H1 (cell line): ENCODE data around the gene CRKL. TPM values are rescaled to one million over a fixed set of nuclear protein-coding genes. Genes with fewer than 3 reads are reported as not detected.

Source experiments
- CTCF ChIA-PET: fragments of 300-600 bp; sonication (Branson Sonifier 250); formaldehyde crosslinking; loops from one replicate; lab custom pipeline; 2021; ENCODE audit not compliant: partially characterized antibody; lab: Charles Lee
- POLR2A ChIA-PET: fragments of 300-600 bp; sonication (Branson Sonifier 250); formaldehyde crosslinking; loops from one replicate; lab custom pipeline; 2021; ENCODE audit warnings: inconsistent platforms; ENCODE audit not compliant: partially characterized antibody; lab: Charles Lee
- DNase-seq, 2 experiments: peaks; one replicate each; pipeline versions ENCODE4 v3.0.0 to v3.0.0-alpha.2; 2010 to 2022; ENCODE audit warnings: low spot score in 2 of 2, low read depth in 1 of 2, mixed read lengths in 1 of 2
- FAIRE-seq: peaks from 2 replicates; lab custom pipeline; 2011; peaks lifted over from hg19 to GRCh38; lab: Jason Lieb, UNC
- H2AFZ ChIP-seq: 2 replicates; pipeline ENCODE4 v1.8.1; 2012; ENCODE audit warnings: low read length, inconsistent platforms
- H2AK5ac ChIP-seq: 2 replicates; pipeline ENCODE4 v1.6.1; 2013; ENCODE audit warnings: low read depth, low read length
- H2BK120ac ChIP-seq: replicated peaks from 2 replicates; pipeline ENCODE3; 2013; ENCODE audit warnings: low read depth, low read length, inconsistent platforms
- H2BK12ac ChIP-seq: 2 replicates; pipeline ENCODE4 v1.6.1; 2013; ENCODE audit warnings: low read depth, low read length
- H2BK15ac ChIP-seq: 2 replicates; pipeline ENCODE4 v1.6.1; 2013; ENCODE audit warnings: low read length
- H2BK20ac ChIP-seq: 2 replicates; pipeline ENCODE4 v1.6.1; 2013; ENCODE audit warnings: low read length
- H2BK5ac ChIP-seq: 2 replicates; pipeline ENCODE4 v1.6.1; 2013; ENCODE audit warnings: low read depth, low read length
- H3K14ac ChIP-seq: 2 replicates; pipeline ENCODE4 v1.6.1; 2013; ENCODE audit warnings: inconsistent platforms; ENCODE audit not compliant: insufficient read length
- H3K18ac ChIP-seq: 2 replicates; pipeline ENCODE4 v1.6.1; 2013; ENCODE audit warnings: low read length; ENCODE audit errors: extremely low read depth
- H3K23ac ChIP-seq: 2 replicates; pipeline ENCODE4 v1.6.1; 2013; ENCODE audit warnings: inconsistent platforms; ENCODE audit not compliant: insufficient read length
- H3K23me2 ChIP-seq: 2 replicates; pipeline ENCODE4 v1.6.1; 2013; ENCODE audit warnings: low read depth, low read length
- H3K27ac ChIP-seq: 2 replicates; pipeline ENCODE4 v1.6.1; 2011; ENCODE audit warnings: low read depth, low read length, inconsistent platforms
- H3K27me3 ChIP-seq, 4 experiments: replicated peaks in 1 of 4; 1 replicate in 1 of 4; 2 replicates in 3 of 4; pipeline versions ENCODE4 v1.6.1 to v1.8.1; 2011 to 2013; ENCODE audit warnings: low read length in 3 of 4, mild to moderate bottlenecking in 3 of 4, inconsistent platforms in 2 of 4, mixed read lengths in 2 of 4, moderate library complexity in 1 of 4; ENCODE audit not compliant: control insufficient read depth in 3 of 4, insufficient read depth in 3 of 4; ENCODE audit errors: extremely low read depth in 1 of 4
- H3K36me3 ChIP-seq, 4 experiments: 2 replicates each; pipeline versions ENCODE4 v1.6.1 to v1.8.1; 2011 to 2013; ENCODE audit warnings: mild to moderate bottlenecking in 4 of 4, low read length in 3 of 4, moderate library complexity in 2 of 4, control low read depth in 1 of 4, inconsistent platforms in 1 of 4; ENCODE audit not compliant: insufficient read depth in 4 of 4, control insufficient read depth in 2 of 4
- H3K4ac ChIP-seq: replicated peaks from 2 replicates; pipeline ENCODE3; 2013; ENCODE audit warnings: low read length, low read depth, mixed read lengths, inconsistent platforms; ENCODE audit not compliant: insufficient read length
- H3K4me1 ChIP-seq, 4 experiments: replicated peaks in 1 of 4; 1 replicate in 1 of 4; 2 replicates in 3 of 4; pipeline versions ENCODE4 v1.6.1 to v1.8.1; 2011 to 2013; ENCODE audit warnings: low read length in 3 of 4, inconsistent platforms in 2 of 4, mixed read lengths in 1 of 4; ENCODE audit not compliant: insufficient read depth in 4 of 4, control insufficient read depth in 3 of 4
- H3K4me2 ChIP-seq, 2 experiments: 2 replicates each; pipeline versions ENCODE4 v1.6.1 to v1.8.1; 2011 to 2013; ENCODE audit warnings: low read depth in 2 of 2, low read length in 2 of 2, control low read depth in 1 of 2, inconsistent platforms in 1 of 2, mild to moderate bottlenecking in 1 of 2; ENCODE audit not compliant: insufficient read depth in 1 of 2
- H3K4me3 ChIP-seq, 4 experiments: fragments of 200-600, 300-600 bp in 1 of 4; sonication (generic), shearing (Covaris generic), sonication (Bioruptor Twin) in 1 of 4; 2 replicates each; pipeline versions ENCODE4 v1.5.1 to v1.8.1; 2011 to 2016; ENCODE audit warnings: low read length in 4 of 4, low read depth in 3 of 4, control low read depth in 2 of 4, inconsistent platforms in 2 of 4, mild to moderate bottlenecking in 2 of 4, mixed read lengths in 1 of 4, moderate library complexity in 1 of 4; ENCODE audit not compliant: insufficient read depth in 2 of 4; ENCODE audit errors: extremely low read depth in 1 of 4
- H3K56ac ChIP-seq: replicated peaks from 2 replicates; pipeline ENCODE3; 2013; ENCODE audit warnings: low read depth, mild to moderate bottlenecking, mixed read lengths, low read length, inconsistent platforms; ENCODE audit not compliant: insufficient read length
- H3K79me1 ChIP-seq: 2 replicates; pipeline ENCODE4 v1.6.1; 2013; ENCODE audit warnings: low read depth, low read length, control low read depth
- H3K79me2 ChIP-seq, 2 experiments: 2 replicates each; pipeline versions ENCODE4 v1.6.1 to v1.8.1; 2012 to 2013; ENCODE audit warnings: low read length in 2 of 2, mild to moderate bottlenecking in 2 of 2, inconsistent platforms in 1 of 2; ENCODE audit not compliant: insufficient read depth in 2 of 2, control insufficient read depth in 1 of 2
- H3K9ac ChIP-seq, 4 experiments: replicated peaks in 1 of 4; 1 replicate in 1 of 4; 2 replicates in 3 of 4; pipeline versions ENCODE4 v1.6.1 to v1.8.1; 2011 to 2013; ENCODE audit warnings: low read depth in 3 of 4, low read length in 3 of 4, control low read depth in 2 of 4, mild to moderate bottlenecking in 2 of 4, moderate library complexity in 2 of 4, inconsistent platforms in 1 of 4; ENCODE audit errors: extremely low read depth in 1 of 4
- H3K9me3 ChIP-seq, 2 experiments: 2 replicates each; pipeline versions ENCODE4 v1.6.1 to v1.8.1; 2012 to 2013; ENCODE audit warnings: mild to moderate bottlenecking in 2 of 2, moderate library complexity in 2 of 2, control low read depth in 1 of 2, inconsistent platforms in 1 of 2, low read depth in 1 of 2, low read length in 1 of 2, mixed read lengths in 1 of 2; ENCODE audit not compliant: insufficient read depth in 2 of 2
- H4K20me1 ChIP-seq, 2 experiments: replicated peaks in 1 of 2; 2 replicates each; pipeline versions ENCODE3 to v1.8.1; 2011 to 2013; ENCODE audit warnings: inconsistent platforms in 2 of 2, low read length in 2 of 2, mild to moderate bottlenecking in 1 of 2; ENCODE audit not compliant: insufficient read depth in 2 of 2, control insufficient read depth in 1 of 2
- H4K5ac ChIP-seq: 2 replicates; pipeline ENCODE4 v1.6.1; 2013; ENCODE audit warnings: low read length, low read depth, mixed read lengths, inconsistent platforms; ENCODE audit not compliant: insufficient read length
- H4K8ac ChIP-seq: 2 replicates; pipeline ENCODE4 v1.8.0; 2013; ENCODE audit warnings: mild to moderate bottlenecking, moderate library complexity, low read length, inconsistent platforms; ENCODE audit not compliant: insufficient read depth; ENCODE audit errors: extremely low read depth
- H4K91ac ChIP-seq: replicated peaks from 2 replicates; pipeline ENCODE3; 2013; ENCODE audit warnings: low read length, mixed read lengths, inconsistent platforms; ENCODE audit not compliant: insufficient read length
- FOSL1 ChIP-seq: IDR thresholded peaks from 2 replicates; pipeline ENCODE4 v1.6.1; 2011; ENCODE audit warnings: mild to moderate bottlenecking, low read depth, low read length, moderate library complexity; ENCODE audit not compliant: insufficient read depth
- HDAC6 ChIP-seq: IDR thresholded peaks from one replicate; pipeline ENCODE4 v1.7.1; 2012; ENCODE audit warnings: low read depth, mild to moderate bottlenecking, inconsistent platforms, low read length, moderate library complexity
- KDM4A ChIP-seq: IDR thresholded peaks from one replicate; pipeline ENCODE4 v1.7.1; 2012; ENCODE audit warnings: low read depth, mild to moderate bottlenecking, moderate library complexity, low read length, inconsistent platforms; ENCODE audit not compliant: severe bottlenecking
- NANOG ChIP-seq: IDR thresholded peaks from 2 replicates; pipeline ENCODE4 v1.6.1; 2011; ENCODE audit warnings: low read length, low read depth, mild to moderate bottlenecking, inconsistent platforms; ENCODE audit not compliant: insufficient read depth, poor library complexity, severe bottlenecking
- POLR2A ChIP-seq, 2 experiments: IDR thresholded peaks; 1 replicate in 1 of 2; 2 replicates in 1 of 2; pipeline ENCODE4 v1.6.1; 2011; ENCODE audit warnings: low read depth in 2 of 2, low read length in 2 of 2, mild to moderate bottlenecking in 2 of 2; ENCODE audit errors: control extremely low read depth in 1 of 2
- SIRT6 ChIP-seq: IDR thresholded peaks from one replicate; pipeline ENCODE4 v1.7.1; 2012; ENCODE audit warnings: low read length, inconsistent platforms
- SUZ12 ChIP-seq: fragments of 200-600 bp; sonication (generic); IDR thresholded peaks from 2 replicates; pipeline ENCODE4 v1.6.1; 2012; ENCODE audit warnings: mild to moderate bottlenecking, inconsistent platforms, low read length, moderate library complexity, mixed read lengths
- TAF7 ChIP-seq: optimal IDR thresholded peaks from 2 replicates; pipeline ENCODE3; 2011; ENCODE audit warnings: low read depth, mild to moderate bottlenecking, inconsistent platforms, low read length, moderate library complexity, borderline replicate concordance
- TBP ChIP-seq: IDR thresholded peaks from 2 replicates; pipeline ENCODE4 v1.6.1; 2011; ENCODE audit warnings: low read depth, low read length, improper control_type of control experiment
- TCF12 ChIP-seq: IDR thresholded peaks from 2 replicates; pipeline ENCODE4 v1.6.1; 2011; ENCODE audit warnings: low read depth, mild to moderate bottlenecking, low read length
- YY1 ChIP-seq: IDR thresholded peaks from 2 replicates; pipeline ENCODE4 v1.6.1; 2011; ENCODE audit warnings: low read depth, mild to moderate bottlenecking, low read length
- WGBS, 2 experiments: shearing (Covaris generic) in 1 of 2; methylation state at CpG; one replicate each; pipeline versions ENCODE4 v1.1.6 to v1.1.7; 2013 to 2015; ENCODE audit warnings: low lambda C conversion rate in 2 of 2, mixed read lengths in 2 of 2, inconsistent platforms in 1 of 2, low coverage in 1 of 2, missing lambda C conversion rate in 1 of 2; ENCODE audit not compliant: insufficient replicate concordance in 2 of 2, insufficient coverage in 1 of 2, insufficient read length in 1 of 2; ENCODE audit errors: extremely low coverage in 1 of 2, missing lambda C conversion rate in 1 of 2; 5-methylcytosine and 5-hydroxymethylcytosine counted together
- polyA plus RNA-seq, 7 experiments: library from polyadenylated mRNA; depleted of rRNA in 3 of 7; stranded (reverse) in 5 of 7; unstranded in 2 of 7; fragments of >200 nt in 5 of 7; fragments of 200-250 nt in 2 of 7; gene quantifications; 1 replicate in 5 of 7; 2 replicates in 1 of 7; 4 replicates in 1 of 7; pipeline versions ENCODE4 v1.2.1 to v1.2.3, GENCODE V29; 2011 to 2013; ENCODE audit warnings: missing spikeins in 2 of 7, mixed read lengths in 2 of 7
- total RNA-seq: library from RNA; stranded (reverse); fragmentation: NEBNext Ultra II Directional; extraction: Animal tissue kit (Norgen Biotek cat#: 25700); gene quantifications from 2 replicates; pipeline ENCODE4 v1.2.1, GENCODE V29; 2021

CRKL gene
- total and polyA plus RNA-seq, 2 of the 8 experiments (the other 6 are each of a cell fraction or from before 2014, with no cell fraction given), result 34.5 to 94.5 TPM

DNA sequence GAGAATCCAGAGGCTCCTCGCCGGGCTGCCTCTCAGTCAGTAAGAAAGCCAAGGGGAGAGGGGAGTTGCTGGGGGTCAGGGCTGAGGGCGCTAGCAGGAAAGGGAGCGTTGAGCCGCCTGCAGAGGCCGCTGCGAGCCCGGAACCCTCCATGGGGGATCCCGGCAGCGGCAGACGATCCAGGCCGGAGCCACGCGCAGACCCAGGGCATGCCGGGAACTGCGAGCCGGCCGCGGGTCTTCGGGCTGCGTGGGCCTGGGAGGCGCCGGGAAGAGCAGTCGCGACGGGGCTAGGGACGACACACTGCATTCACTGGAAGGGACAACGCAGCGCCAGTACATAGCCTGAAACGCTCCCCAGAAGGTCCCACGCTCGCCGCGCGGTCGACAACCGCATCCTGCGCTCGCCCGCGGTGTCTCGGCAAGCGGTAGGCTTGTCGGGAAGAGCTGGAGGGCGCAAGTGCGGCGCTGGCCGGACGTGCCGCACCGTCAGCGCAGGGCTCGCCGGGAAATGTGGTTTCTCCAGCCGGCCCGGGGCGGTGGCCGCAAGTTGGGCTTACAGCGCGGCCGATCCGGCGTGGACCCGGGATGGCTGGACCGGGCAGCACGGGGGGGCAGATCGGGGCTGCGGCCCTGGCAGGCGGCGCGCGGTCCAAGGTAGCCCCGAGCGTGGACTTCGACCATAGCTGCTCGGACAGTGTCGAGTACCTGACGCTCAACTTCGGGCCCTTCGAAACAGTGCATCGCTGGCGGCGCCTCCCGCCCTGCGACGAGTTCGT lies 64.8 kb downstream of the CRKL start, which contains the start of gene LZTR1:
Gene LZTR1, plus strand, starts transcription at position 511 of the 776 bp plus-strand sequence. Its CDS starts 75 bp downstream, at position 586.
- FAIRE-seq, result no peak
- peak within 1 kb of the TSS; percentile 98 for H4K5ac ChIP-seq
- TF ChIP-seq TBP (peak; percentile 69; the same call in 1 of the 2 replicates), KDM4A (peak; percentile 92), POLR2A (IDR thresholded peaks at IDR 0.05; ENCODE audit: control extremely low read depth in 1 of 2, low read depth in 2 of 2, low read length in 2 of 2) (peak in 1 of 2 experiments; percentile 96; a peak in 2 of 3 replicates), YY1 (0 out of 2 replicates have a peak, but pooled peaks have one; percentile 4), TAF7 (no peak), TCF12 (no peak), SUZ12 (peak; percentile 47; the same call in 1 of the 2 replicates), SIRT6 (no peak), FOSL1 (no peak), NANOG (peak; percentile 20), HDAC6 (no peak)

More for the DNA sequence above, 64.8 kb downstream of the CRKL start, which contains the start of gene LZTR1:
- H2BK15ac ChIP-seq, result peak within 1 kb of the TSS; percentile 14; the same call in 1 of the 2 replicates
- H3K23me2 ChIP-seq, result peaks cover 8% of the 10 kb centered on the region
- H2BK20ac ChIP-seq, result no peak within 1 kb of the TSS
- H3K4me2 ChIP-seq, result peak within 1 kb of the TSS; percentile 50 to 92
- peak within 1 kb of the TSS; percentile 78 for H2AFZ ChIP-seq
- peaks cover 0 to 14% (median 7%) of the 10 kb centered on the region in 4 experiments; a peak in 5 of 7 replicates for H3K27me3 ChIP-seq
- no peaks in the 10 kb centered on the region for H3K79me2 ChIP-seq
- 0 out of 2 replicates have a peak within 1 kb of the TSS, but pooled peaks have one; percentile 10 for H2AK5ac ChIP-seq
- peak within 1 kb of the TSS; percentile 90 for H3K27ac ChIP-seq
- no peak within 1 kb of the TSS for H3K14ac ChIP-seq
- peak within 1 kb of the TSS; percentile 92 for H2BK120ac ChIP-seq
- DNase-seq, result peak in 1 of 2 experiments; percentile 86
- ChIA-PET CTCF (interaction anchor here (0.6 to 1.9 kb wide), 16 partner anchors 9 to 177 kb away, joined by 3 to 10 read pairs (median 4); partner anchors contain the start of genes AIFM3, P2RX6 and THAP7), POLR2A (interaction anchor here (0.9 to 4.6 kb wide), 14 partner anchors 8 to 63 kb away, joined by 3 to 45 read pairs (median 5); partner anchors contain the start of gene THAP7)
- H3K9me3 ChIP-seq, result peaks cover 11 to 17% of the 10 kb centered on the region in 2 experiments
- peak within 1 kb of the TSS; percentile 99 for H4K91ac ChIP-seq
- peak within 1 kb of the TSS; percentile 71 for H3K56ac ChIP-seq
- H3K4ac ChIP-seq, result peak within 1 kb of the TSS; percentile 83
- peaks cover 0 to 3% of the 10 kb centered on the region in 2 experiments for H4K20me1 ChIP-seq
- peak within 1 kb of the TSS; percentile 95 for H3K18ac ChIP-seq
- peak within 1 kb of the TSS; percentile 97; the same call in 1 of the 2 replicates for H2BK5ac ChIP-seq
- no peak within 1 kb of the TSS for H2BK12ac ChIP-seq
- peaks cover 5 to 25% (median 8%) of the 10 kb centered on the region in 4 experiments; a peak in 6 of 7 replicates for H3K4me1 ChIP-seq
- peak within 1 kb of the TSS; percentile 61 to 85 (median 79) for H3K9ac ChIP-seq
- H4K8ac ChIP-seq, result peak within 1 kb of the TSS; percentile 99
- WGBS, 2 experiments, result 2% methylated on average over 81 of the region's 87 CpGs; no CpG with 5 or more reads in 1 of the 2 experiments
- H3K4me3 ChIP-seq, result peak within 1 kb of the TSS; percentile 68 to 86 (median 74)
- H3K36me3 ChIP-seq, result no peaks in the 10 kb centered on the region; a peak in 1 of 8 replicates
- no peak within 1 kb of the TSS for H3K23ac ChIP-seq
- no peaks in the 10 kb centered on the region for H3K79me1 ChIP-seq
